Measurements from ENCODE around the gene ZNF75A.

Gene ZNF75A

GRCh38 chr16:3289998-3290673 is 15.2 kb upstream of the ZNF75A start:
- no peak for DNase-seq

GRCh38 chr16:3292604-3293003 is 12.7 kb upstream of the ZNF75A start:
- DNase-seq, result no peak

- no peak for DNase-seq
Measured at GRCh38 chr16:3295209-3295608, 10.1 kb upstream of the ZNF75A start.

- DNase-seq, result no peak
Measured at GRCh38 chr16:3295783-3296182, 9.5 kb upstream of the ZNF75A start.

GRCh38 chr16:3304370-3304769 is 927 bp upstream of the ZNF75A start:
- DNase-seq, result no peak

GRCh38 chr16:3306078-3306477 is 781 bp downstream of the ZNF75A start:
- DNase-seq, result no peak

GRCh38 chr16:3311496-3311895 is 6.2 kb downstream of the ZNF75A start:
- DNase-seq, result no peak

GRCh38 chr16:3317315-3317999 is 12.2 kb downstream of the ZNF75A start:
- peak in 1 of 2 donors; percentile 5 for DNase-seq

GRCh38 chr16:3321816-3322215 is 16.5 kb downstream of the ZNF75A start:
- DNase-seq, result no peak

GRCh38 chr16:3327514-3327913 is 22.2 kb downstream of the ZNF75A start:
- no peak for DNase-seq

- DNase-seq, result no peak
Measured at GRCh38 chr16:3328104-3328503, 22.8 kb downstream of the ZNF75A start.

- DNase-seq, result no peak
Measured at GRCh38 chr16:3328643-3329042, 23.3 kb downstream of the ZNF75A start.

- DNase-seq, result no peak
Measured at GRCh38 chr16:3346041-3346440, 40.7 kb downstream of the ZNF75A start.

- no peak for DNase-seq
Measured at GRCh38 chr16:3347586-3347985, 42.3 kb downstream of the ZNF75A start.

GRCh38 chr16:3348547-3349167 is 43.4 kb downstream of the ZNF75A start:
- no peak for DNase-seq

- no peak for DNase-seq
Measured at GRCh38 chr16:3349175-3349574, 43.9 kb downstream of the ZNF75A start.

GRCh38 chr16:3355589-3355988 is 50.3 kb downstream of the ZNF75A start, which contains the start of gene OR2C1:
Gene OR2C1, plus strand, starts transcription at chr16:3355889. Its CDS starts 52 bp downstream, at chr16:3355941.
- no peak for DNase-seq

- no peak for DNase-seq
Measured at GRCh38 chr16:3356118-3356517, 50.8 kb downstream of the ZNF75A start.

GRCh38 chr16:3358871-3359270 is 53.6 kb downstream of the ZNF75A start:
- DNase-seq, result no peak

GRCh38 chr16:3362931-3363330 is 57.6 kb downstream of the ZNF75A start:
- no peak for DNase-seq

- DNase-seq, result no peak
Measured at GRCh38 chr16:3363793-3364192, 58.5 kb downstream of the ZNF75A start.

GRCh38 chr16:3364774-3365427 is 59.6 kb downstream of the ZNF75A start:
- peak; percentile 91 for DNase-seq

Measured in CD4-positive, alpha-beta T cell treated with Interferon alpha-2 for 1 hour (primary cell).